Keratinocyte (primary cell): ENCODE data around the gene ARHGAP6.

ENCODE experiments used
- CTCF ChIP-seq, 3 experiments: IDR thresholded peaks in 1 of 3; conservative IDR thresholded peaks in 1 of 3; optimal IDR thresholded peaks in 1 of 3; 2 replicates in 2 of 3; 3 replicates in 1 of 3; pipeline versions ENCODE3 to v1.5.1; 2011; ENCODE audit warnings: low read length in 3 of 3, mild to moderate bottlenecking in 3 of 3, moderate library complexity in 2 of 3, control low read depth in 1 of 3, inconsistent platforms in 1 of 3; ENCODE audit not compliant: insufficient read depth in 2 of 3; ENCODE audit errors: extremely low read depth in 1 of 3
- EZH2 ChIP-seq: IDR thresholded peaks from one replicate; pipeline ENCODE4 v1.6.1; 2012; ENCODE audit warnings: inconsistent platforms, mild to moderate bottlenecking, low read length, moderate library complexity

GRCh38 chrX:11585174-11585573 lies 80.5 kb downstream of the ARHGAP6 start:
- no peak for TF ChIP-seq CTCF (optimal IDR thresholded peaks at IDR 0.05 in 1 of 3, IDR thresholded peaks at IDR 0.05 in 1 of 3, conservative IDR thresholded peaks at IDR 0.05 in 1 of 3; ENCODE audit: extremely low read depth in 1 of 3, insufficient read depth in 2 of 3, low read length in 3 of 3)
- no peak for TF ChIP-seq EZH2
